CD4-positive, alpha-beta T cell treated with Interleukin-15 for 1 hour (primary cell): Measurements from ENCODE around the gene CMTM6.
"Not testable (repeated sequence)": the region's sequence is repeated elsewhere in the genome, so short reads cannot be mapped to it uniquely, and the experiment has no call there.

Source experiments
- DNase-seq: peaks from one replicate; pipeline ENCODE4 v3.0.0-alpha.2; 2020

Gene CMTM6

GRCh38 chr3:32502118-32502945 lies at the start of gene CMTM6:
Gene CMTM6 (minus strand): TSS chr3:32502852. CDS start chr3:32502745, 107 bp downstream.
- DNase-seq, result peak; percentile 82

GRCh38 chr3:32552013-32552412 lies 49.4 kb upstream of the CMTM6 start:
- DNase-seq, result no peak

GRCh38 chr3:32551496-32551895 lies 48.8 kb upstream of the CMTM6 start:
- no peak for DNase-seq

GRCh38 chr3:32551087-32551486 lies 48.4 kb upstream of the CMTM6 start:
- DNase-seq, result no peak

- no peak for DNase-seq
These were observed 42.7 kb upstream of the CMTM6 start for GRCh38 chr3:32545305-32545704.

- no peak for DNase-seq
These were observed 42.2 kb upstream of the CMTM6 start for GRCh38 chr3:32544894-32545293.

- no peak for DNase-seq
These were observed 40.2 kb upstream of the CMTM6 start for GRCh38 chr3:32542807-32543206.

- no peak for DNase-seq
These were observed 38.2 kb upstream of the CMTM6 start for GRCh38 chr3:32540899-32541298.

- no peak for DNase-seq
These were observed 29.8 kb upstream of the CMTM6 start for GRCh38 chr3:32532434-32532833.

GRCh38 chr3:32531010-32531647 lies 28.5 kb upstream of the CMTM6 start:
- no peak for DNase-seq

GRCh38 chr3:32525720-32526119 lies 23.1 kb upstream of the CMTM6 start:
- no peak for DNase-seq

- DNase-seq, result no peak
These were observed 20.0 kb upstream of the CMTM6 start for GRCh38 chr3:32522682-32523081.

- DNase-seq, result not testable (repeated sequence)
These were observed 16.3 kb upstream of the CMTM6 start for GRCh38 chr3:32518921-32519320.

GRCh38 chr3:32516751-32517150 lies 14.1 kb upstream of the CMTM6 start:
- DNase-seq, result not testable (repeated sequence)

- DNase-seq, result no peak
These were observed 8.4 kb upstream of the CMTM6 start for GRCh38 chr3:32511005-32511404.

GRCh38 chr3:32510075-32510724 lies 7.5 kb upstream of the CMTM6 start:
- peak; percentile 68 for DNase-seq

GRCh38 chr3:32508711-32509110 lies 6.1 kb upstream of the CMTM6 start:
- DNase-seq, result no peak

GRCh38 chr3:32506466-32506865 lies 3.8 kb upstream of the CMTM6 start:
- DNase-seq, result no peak

- DNase-seq, result no peak
These were observed 264 bp upstream of the CMTM6 start for GRCh38 chr3:32502946-32503286.

- DNase-seq, result no peak
These were observed 902 bp downstream of the CMTM6 start for GRCh38 chr3:32501783-32502117.

GRCh38 chr3:32500880-32501782 lies 1.5 kb downstream of the CMTM6 start:
- DNase-seq, result no peak

GRCh38 chr3:32500231-32500630 lies 2.4 kb downstream of the CMTM6 start:
- no peak for DNase-seq

GRCh38 chr3:32499585-32499984 lies 3.1 kb downstream of the CMTM6 start:
- DNase-seq, result no peak
